HG03442 (cell line): ENCODE data around the gene WNT8A.

Experiments used
- ATAC-seq: cut with Tn5 transposase; IDR thresholded peaks from one replicate; pipeline ENCODE4 v1.9.1; 2021; ENCODE audit warnings: mild to moderate bottlenecking, moderate library complexity; ENCODE audit not compliant: unreplicated experiment

The WNT8A gene

GRCh38 chr5:138138949-138139780, 55.3 kb downstream of the WNT8A start, which contains the start of gene NME5:
NME5 (minus strand) TSS chr5:138139428; CDS start chr5:138138780, 648 bp downstream.
- ATAC-seq: no peak

GRCh38 chr5:138139781-138140090, 55.9 kb downstream of the WNT8A start:
- no peak for ATAC-seq

- ATAC-seq: no peak
Measured at GRCh38 chr5:138140268-138140667, 56.4 kb downstream of the WNT8A start.
